WTC11 (cell line): ENCODE results near the gene FGD3. TPM values are rescaled to one million over a fixed set of nuclear protein-coding genes. Genes with fewer than 3 reads are reported as not detected.

Experiments
- ATAC-seq: fragments of 200-7000 bp; cut with Tn5 transposase; 2 replicates; pipeline ENCODE4 v1.10.0; 2021; ENCODE audit warnings: mild to moderate bottlenecking, moderate library complexity
- CTCF ChIA-PET: fragments of 300-600 bp; sonication (Branson Sonifier 250); formaldehyde crosslinking; loops from one replicate; lab custom pipeline; 2021; ENCODE audit warnings: antibody characterized with exemption; lab: Charles Lee
- POLR2A ChIA-PET: fragments of 350-600 bp; sonication (Branson Sonifier 250); formaldehyde crosslinking; loops from one replicate; lab custom pipeline; 2021; ENCODE audit warnings: antibody characterized with exemption; lab: Charles Lee
- DNase-seq: peaks from one replicate; pipeline ENCODE4 v3.0.0; 2021; ENCODE audit warnings: low spot score
- H3K27ac Mint-ChIP-seq: 2 replicates; pipeline ENCODE4 v1.8.0; 2021; ENCODE audit warnings: mixed read lengths
- H3K27me3 Mint-ChIP-seq: 2 replicates; pipeline ENCODE4 v1.8.0; 2021; ENCODE audit warnings: low read depth, mild to moderate bottlenecking, moderate library complexity, mixed read lengths
- H3K36me3 Mint-ChIP-seq: 2 replicates; pipeline ENCODE4 v1.8.0; 2021; ENCODE audit warnings: mixed read lengths
- H3K4me1 Mint-ChIP-seq: 2 replicates; pipeline ENCODE4 v1.8.0; 2022; ENCODE audit warnings: mixed read lengths
- H3K4me3 Mint-ChIP-seq: 2 replicates; pipeline ENCODE4 v1.8.0; 2021; ENCODE audit warnings: mild to moderate bottlenecking, moderate library complexity, mixed read lengths
- H3K9me3 Mint-ChIP-seq: 2 replicates; pipeline ENCODE4 v1.8.0; 2021; ENCODE audit warnings: mixed read lengths
- AFF4 ChIP-seq: sonication (generic); formaldehyde crosslinking; IDR thresholded peaks from 2 replicates; pipeline ENCODE4 v1.8.1; 2023; ENCODE audit warnings: mild to moderate bottlenecking, missing genetic modification reagents, borderline replicate concordance
- AR ChIP-seq: fragments of 250-450 bp; sonication (Bioruptor Pico); IDR thresholded peaks from 2 replicates; pipeline ENCODE4 v1.9.0; 2021; ENCODE audit warnings: mild to moderate bottlenecking
- IRF2 ChIP-seq: sonication (generic); formaldehyde crosslinking; IDR thresholded peaks from 2 replicates; pipeline ENCODE4 v1.8.0; 2022; ENCODE audit warnings: low read depth, missing genetic modification reagents, borderline replicate concordance
- NFYB ChIP-seq: sonication (generic); formaldehyde crosslinking; conservative IDR thresholded peaks from 2 replicates; pipeline ENCODE4 v1.8.0; 2022; ENCODE audit warnings: low read depth, missing genetic modification reagents
- RORB ChIP-seq: fragments of 250-450 bp; sonication (Bioruptor Pico); IDR thresholded peaks from 2 replicates; pipeline ENCODE4 v1.9.0; 2021; ENCODE audit warnings: mild to moderate bottlenecking
- TCF7 ChIP-seq: sonication (generic); formaldehyde crosslinking; IDR thresholded peaks from 2 replicates; pipeline ENCODE4 v1.8.0; 2022; ENCODE audit warnings: mild to moderate bottlenecking, low read depth, missing genetic modification reagents, moderate library complexity
- USF1 ChIP-seq: sonication (generic); formaldehyde crosslinking; IDR thresholded peaks from 2 replicates; pipeline ENCODE4 v1.8.0; 2022; ENCODE audit warnings: mild to moderate bottlenecking, missing genetic modification reagents
- ZNF138 ChIP-seq: sonication (generic); formaldehyde crosslinking; conservative IDR thresholded peaks from 2 replicates; pipeline ENCODE4 v1.8.1; 2022; ENCODE audit warnings: mild to moderate bottlenecking, moderate library complexity, missing genetic modification reagents
- ZNF219 ChIP-seq: sonication (generic); formaldehyde crosslinking; IDR thresholded peaks from 2 replicates; pipeline ENCODE4 v1.8.0; 2023; ENCODE audit warnings: missing genetic modification reagents, mild to moderate bottlenecking, borderline replicate concordance
- ZNF232 ChIP-seq: sonication (generic); formaldehyde crosslinking; IDR thresholded peaks from 2 replicates; pipeline ENCODE4 v1.8.0; 2022; ENCODE audit warnings: mild to moderate bottlenecking, missing genetic modification reagents
- ZNF396 ChIP-seq: fragments of 250-450 bp; sonication (Bioruptor Pico); IDR thresholded peaks from 2 replicates; pipeline ENCODE4 v1.8.0; 2021; ENCODE audit warnings: mild to moderate bottlenecking, moderate library complexity, borderline replicate concordance
- total RNA-seq: library from RNA; stranded (reverse); gene quantifications from 3 replicates; pipeline ENCODE4 v1.2.3, GENCODE V29; 2021
- TF ChIP-seq, protein P1 (sequence below): fragments of 200-600 bp; IDR thresholded peaks from 2 replicates; pipeline ENCODE4 v1.8.0; 2022; ENCODE audit warnings: antibody characterized with exemption
- TF ChIP-seq, protein P2 (sequence below): sonication (generic); formaldehyde crosslinking; IDR thresholded peaks from 2 replicates; pipeline ENCODE4 v1.8.1; 2022; ENCODE audit warnings: low read depth, missing genetic modification reagents, borderline replicate concordance
- TF ChIP-seq, protein P3 (sequence below): sonication (generic); formaldehyde crosslinking; IDR thresholded peaks from 2 replicates; pipeline ENCODE4 v1.8.0; 2023; ENCODE audit warnings: missing genetic modification reagents
- TF ChIP-seq, protein P4 (sequence below): sonication (generic); formaldehyde crosslinking; conservative IDR thresholded peaks from 2 replicates; pipeline ENCODE4 v1.8.1; 2022; ENCODE audit warnings: mild to moderate bottlenecking, missing genetic modification reagents
- TF ChIP-seq, protein P5 (sequence below): sonication (generic); formaldehyde crosslinking; IDR thresholded peaks from 2 replicates; pipeline ENCODE4 v1.8.0; 2023; ENCODE audit warnings: mild to moderate bottlenecking, missing genetic modification reagents
- TF ChIP-seq, protein P6 (sequence below): fragments of 250-450 bp; sonication (Bioruptor Pico); IDR thresholded peaks from 2 replicates; pipeline ENCODE4 v2.1.2; 2022; ENCODE audit warnings: mild to moderate bottlenecking, moderate library complexity

FGD3 gene
- total RNA-seq, 1 experiment from 2014 or later: 1.9 TPM

- H3K9me3 Mint-ChIP-seq: peaks cover 22% of the 10 kb centered on the region
- peaks cover 14% of the 10 kb centered on the region for H3K4me1 Mint-ChIP-seq
- ATAC-seq (no peak), DNase-seq (no peak)
- H3K36me3 Mint-ChIP-seq: peaks cover 13% of the 10 kb centered on the region
- H3K4me3 Mint-ChIP-seq: no peak overlapping the region
- H3K27me3 Mint-ChIP-seq: peaks cover 11% of the 10 kb centered on the region; the same call in 1 of the 2 replicates
- TF ChIP-seq, protein P1, sequence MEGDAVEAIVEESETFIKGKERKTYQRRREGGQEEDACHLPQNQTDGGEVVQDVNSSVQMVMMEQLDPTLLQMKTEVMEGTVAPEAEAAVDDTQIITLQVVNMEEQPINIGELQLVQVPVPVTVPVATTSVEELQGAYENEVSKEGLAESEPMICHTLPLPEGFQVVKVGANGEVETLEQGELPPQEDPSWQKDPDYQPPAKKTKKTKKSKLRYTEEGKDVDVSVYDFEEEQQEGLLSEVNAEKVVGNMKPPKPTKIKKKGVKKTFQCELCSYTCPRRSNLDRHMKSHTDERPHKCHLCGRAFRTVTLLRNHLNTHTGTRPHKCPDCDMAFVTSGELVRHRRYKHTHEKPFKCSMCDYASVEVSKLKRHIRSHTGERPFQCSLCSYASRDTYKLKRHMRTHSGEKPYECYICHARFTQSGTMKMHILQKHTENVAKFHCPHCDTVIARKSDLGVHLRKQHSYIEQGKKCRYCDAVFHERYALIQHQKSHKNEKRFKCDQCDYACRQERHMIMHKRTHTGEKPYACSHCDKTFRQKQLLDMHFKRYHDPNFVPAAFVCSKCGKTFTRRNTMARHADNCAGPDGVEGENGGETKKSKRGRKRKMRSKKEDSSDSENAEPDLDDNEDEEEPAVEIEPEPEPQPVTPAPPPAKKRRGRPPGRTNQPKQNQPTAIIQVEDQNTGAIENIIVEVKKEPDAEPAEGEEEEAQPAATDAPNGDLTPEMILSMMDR: no peak
- TF ChIP-seq, protein P2, sequence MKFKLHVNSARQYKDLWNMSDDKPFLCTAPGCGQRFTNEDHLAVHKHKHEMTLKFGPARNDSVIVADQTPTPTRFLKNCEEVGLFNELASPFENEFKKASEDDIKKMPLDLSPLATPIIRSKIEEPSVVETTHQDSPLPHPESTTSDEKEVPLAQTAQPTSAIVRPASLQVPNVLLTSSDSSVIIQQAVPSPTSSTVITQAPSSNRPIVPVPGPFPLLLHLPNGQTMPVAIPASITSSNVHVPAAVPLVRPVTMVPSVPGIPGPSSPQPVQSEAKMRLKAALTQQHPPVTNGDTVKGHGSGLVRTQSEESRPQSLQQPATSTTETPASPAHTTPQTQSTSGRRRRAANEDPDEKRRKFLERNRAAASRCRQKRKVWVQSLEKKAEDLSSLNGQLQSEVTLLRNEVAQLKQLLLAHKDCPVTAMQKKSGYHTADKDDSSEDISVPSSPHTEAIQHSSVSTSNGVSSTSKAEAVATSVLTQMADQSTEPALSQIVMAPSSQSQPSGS (CRISPR knock-in tag): no peak
- TF ChIP-seq NFYB (no peak), RORB (CRISPR knock-in tag) (no peak), AFF4 (CRISPR knock-in tag) (no peak), TCF7 (no peak), USF1 (CRISPR knock-in tag) (no peak), ZNF396 (no peak), IRF2 (CRISPR knock-in tag) (no peak), ZNF138 (no peak), ZNF219 (no peak), AR (no peak), ZNF232 (CRISPR knock-in tag) (no peak)
- TF ChIP-seq, protein P3, sequence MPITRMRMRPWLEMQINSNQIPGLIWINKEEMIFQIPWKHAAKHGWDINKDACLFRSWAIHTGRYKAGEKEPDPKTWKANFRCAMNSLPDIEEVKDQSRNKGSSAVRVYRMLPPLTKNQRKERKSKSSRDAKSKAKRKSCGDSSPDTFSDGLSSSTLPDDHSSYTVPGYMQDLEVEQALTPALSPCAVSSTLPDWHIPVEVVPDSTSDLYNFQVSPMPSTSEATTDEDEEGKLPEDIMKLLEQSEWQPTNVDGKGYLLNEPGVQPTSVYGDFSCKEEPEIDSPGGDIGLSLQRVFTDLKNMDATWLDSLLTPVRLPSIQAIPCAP (CRISPR knock-in tag): no peak
- TF ChIP-seq, protein P4, sequence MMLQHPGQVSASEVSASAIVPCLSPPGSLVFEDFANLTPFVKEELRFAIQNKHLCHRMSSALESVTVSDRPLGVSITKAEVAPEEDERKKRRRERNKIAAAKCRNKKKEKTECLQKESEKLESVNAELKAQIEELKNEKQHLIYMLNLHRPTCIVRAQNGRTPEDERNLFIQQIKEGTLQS: no peak
- TF ChIP-seq, protein P5, sequence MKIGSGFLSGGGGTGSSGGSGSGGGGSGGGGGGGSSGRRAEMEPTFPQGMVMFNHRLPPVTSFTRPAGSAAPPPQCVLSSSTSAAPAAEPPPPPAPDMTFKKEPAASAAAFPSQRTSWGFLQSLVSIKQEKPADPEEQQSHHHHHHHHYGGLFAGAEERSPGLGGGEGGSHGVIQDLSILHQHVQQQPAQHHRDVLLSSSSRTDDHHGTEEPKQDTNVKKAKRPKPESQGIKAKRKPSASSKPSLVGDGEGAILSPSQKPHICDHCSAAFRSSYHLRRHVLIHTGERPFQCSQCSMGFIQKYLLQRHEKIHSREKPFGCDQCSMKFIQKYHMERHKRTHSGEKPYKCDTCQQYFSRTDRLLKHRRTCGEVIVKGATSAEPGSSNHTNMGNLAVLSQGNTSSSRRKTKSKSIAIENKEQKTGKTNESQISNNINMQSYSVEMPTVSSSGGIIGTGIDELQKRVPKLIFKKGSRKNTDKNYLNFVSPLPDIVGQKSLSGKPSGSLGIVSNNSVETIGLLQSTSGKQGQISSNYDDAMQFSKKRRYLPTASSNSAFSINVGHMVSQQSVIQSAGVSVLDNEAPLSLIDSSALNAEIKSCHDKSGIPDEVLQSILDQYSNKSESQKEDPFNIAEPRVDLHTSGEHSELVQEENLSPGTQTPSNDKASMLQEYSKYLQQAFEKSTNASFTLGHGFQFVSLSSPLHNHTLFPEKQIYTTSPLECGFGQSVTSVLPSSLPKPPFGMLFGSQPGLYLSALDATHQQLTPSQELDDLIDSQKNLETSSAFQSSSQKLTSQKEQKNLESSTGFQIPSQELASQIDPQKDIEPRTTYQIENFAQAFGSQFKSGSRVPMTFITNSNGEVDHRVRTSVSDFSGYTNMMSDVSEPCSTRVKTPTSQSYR (CRISPR knock-in tag): no peak
- TF ChIP-seq, protein P6, sequence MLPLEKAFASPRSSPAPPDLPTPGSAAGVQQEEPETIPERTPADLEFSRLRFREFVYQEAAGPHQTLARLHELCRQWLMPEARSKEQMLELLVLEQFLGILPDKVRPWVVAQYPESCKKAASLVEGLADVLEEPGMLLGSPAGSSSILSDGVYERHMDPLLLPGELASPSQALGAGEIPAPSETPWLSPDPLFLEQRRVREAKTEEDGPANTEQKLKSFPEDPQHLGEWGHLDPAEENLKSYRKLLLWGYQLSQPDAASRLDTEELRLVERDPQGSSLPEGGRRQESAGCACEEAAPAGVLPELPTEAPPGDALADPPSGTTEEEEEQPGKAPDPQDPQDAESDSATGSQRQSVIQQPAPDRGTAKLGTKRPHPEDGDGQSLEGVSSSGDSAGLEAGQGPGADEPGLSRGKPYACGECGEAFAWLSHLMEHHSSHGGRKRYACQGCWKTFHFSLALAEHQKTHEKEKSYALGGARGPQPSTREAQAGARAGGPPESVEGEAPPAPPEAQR (CRISPR knock-in tag): no peak
- CTCF ChIA-PET: interaction anchor here (1.5 kb wide), 1 partner anchor 159 kb away, joined by 4 read pairs; no protein-coding TSS in a partner anchor
- no peak overlapping the region for H3K27ac Mint-ChIP-seq
- POLR2A ChIA-PET: interaction anchor here (0.6 kb wide), 1 partner anchor 247 kb away, joined by 3 read pairs; no protein-coding TSS in a partner anchor
Observed at GRCh38 chr9:92949266-92949982, 2.1 kb downstream of the FGD3 start.
